HEK293T (cell line): ENCODE data around the gene PRSS56.

Source experiments
- CTCF ChIA-PET: fragments of 350-600 bp; formaldehyde crosslinking; extraction: SDS; loops from one replicate; lab custom pipeline; 2021; ENCODE audit warnings: antibody characterized with exemption, inconsistent platforms; lab: Yijun Ruan, JAX
- POLR2A ChIA-PET: fragments of 350-600 bp; formaldehyde crosslinking; extraction: SDS; loops from one replicate; lab custom pipeline; 2020; ENCODE audit warnings: antibody characterized with exemption, inconsistent platforms; lab: Yijun Ruan, JAX
- DNase-seq: peaks from one replicate; pipeline ENCODE4 v3.0.0; 2012; ENCODE audit warnings: mixed read lengths; ENCODE audit errors: extremely low spot score
- ARNT ChIP-seq: fragments of 450-650 bp; IDR thresholded peaks from 2 replicates; pipeline ENCODE4 v1.6.1; 2017; ENCODE audit warnings: mild to moderate bottlenecking
- BHLHE40 ChIP-seq: fragments of 450-650 bp; IDR thresholded peaks from 2 replicates; pipeline ENCODE4 v1.6.1; 2016; ENCODE audit warnings: mild to moderate bottlenecking, moderate library complexity, borderline replicate concordance
- CTBP1 ChIP-seq: fragments of 450-650 bp; IDR thresholded peaks from 2 replicates; pipeline ENCODE4 v1.6.1; 2016; ENCODE audit warnings: borderline replicate concordance
- ELF4 ChIP-seq: fragments of 450-650 bp; IDR thresholded peaks from 2 replicates; pipeline ENCODE4 v1.6.1; 2017; ENCODE audit warnings: antibody characterized with exemption
- FOXA1 ChIP-seq: fragments of 450-650 bp; IDR thresholded peaks from 2 replicates; pipeline ENCODE4 v1.6.1; 2016; ENCODE audit warnings: mild to moderate bottlenecking
- FOXK2 ChIP-seq: fragments of 450-650 bp; IDR thresholded peaks from 2 replicates; pipeline ENCODE4 v1.6.1; 2016; ENCODE audit warnings: mild to moderate bottlenecking
- FOXM1 ChIP-seq: fragments of 450-650 bp; IDR thresholded peaks from 2 replicates; pipeline ENCODE4 v1.6.1; 2017; ENCODE audit warnings: mild to moderate bottlenecking, borderline replicate concordance
- HDGF ChIP-seq: fragments of 450-650 bp; IDR thresholded peaks from 2 replicates; pipeline ENCODE4 v1.6.1; 2017; ENCODE audit warnings: antibody characterized with exemption, borderline replicate concordance
- L3MBTL2 ChIP-seq: fragments of 450-650 bp; conservative IDR thresholded peaks from 2 replicates; pipeline ENCODE4 v1.6.1; 2016; ENCODE audit warnings: mild to moderate bottlenecking
- LEF1 ChIP-seq: fragments of 450-650 bp; IDR thresholded peaks from 2 replicates; pipeline ENCODE4 v1.6.1; 2017; ENCODE audit warnings: mild to moderate bottlenecking, borderline replicate concordance
- NFRKB ChIP-seq: fragments of 450-650 bp; IDR thresholded peaks from 2 replicates; pipeline ENCODE4 v1.6.1; 2016; ENCODE audit warnings: mild to moderate bottlenecking, moderate library complexity
- PKNOX1 ChIP-seq: fragments of 450-650 bp; IDR thresholded peaks from 2 replicates; pipeline ENCODE4 v1.6.1; 2016
- SP1 ChIP-seq: fragments of 450-650 bp; IDR thresholded peaks from 2 replicates; pipeline ENCODE4 v1.6.1; 2017
- SUZ12 ChIP-seq: fragments of 450-650 bp; IDR thresholded peaks from 2 replicates; pipeline ENCODE4 v1.6.1; 2016; ENCODE audit warnings: mild to moderate bottlenecking
- TARDBP ChIP-seq: fragments of 450-650 bp; IDR thresholded peaks from 2 replicates; pipeline ENCODE4 v1.6.1; 2016
- ZNF384 ChIP-seq: fragments of 450-650 bp; IDR thresholded peaks from 2 replicates; pipeline ENCODE4 v1.6.1; 2016

Gene PRSS56

GRCh38 chr2:232525791-232526371, 5.7 kb downstream of the PRSS56 start, which contains the start of gene CHRND:
CHRND (plus strand) TSS chr2:232526160; CDS start chr2:232526216, 56 bp downstream.
- DNase-seq, result no peak
- ChIA-PET CTCF (interaction anchor here (0.6 kb wide), 1 partner anchor 609 kb away, joined by 3 read pairs; no protein-coding TSS in a partner anchor), POLR2A (no interaction called here)
- TF ChIP-seq FOXM1 (no peak), ELF4 (no peak), PKNOX1 (no peak), HDGF (no peak), FOXK2 (no peak), L3MBTL2 (no peak), LEF1 (no peak), ARNT (no peak), CTBP1 (no peak), SUZ12 (no peak), NFRKB (no peak), ZNF384 (no peak), SP1 (no peak), BHLHE40 (no peak), TARDBP (no peak), FOXA1 (no peak)

- DNase-seq, result no peak
- no peak for TF ChIP-seq ARNT
- TF ChIP-seq FOXM1, result no peak
- no peak for TF ChIP-seq PKNOX1
- TF ChIP-seq SP1, result no peak
- no peak for TF ChIP-seq SUZ12
- no peak for TF ChIP-seq HDGF
- no peak for TF ChIP-seq BHLHE40
- TF ChIP-seq ZNF384, result no peak
- TF ChIP-seq LEF1, result no peak
- no peak for TF ChIP-seq CTBP1
- no peak for TF ChIP-seq L3MBTL2
- TF ChIP-seq FOXK2, result no peak
- no peak for TF ChIP-seq TARDBP
- TF ChIP-seq ELF4, result no peak
- TF ChIP-seq NFRKB, result no peak
- TF ChIP-seq FOXA1, result no peak
- ChIA-PET CTCF (no interaction called here), POLR2A (no interaction called here)
These were observed 6.3 kb downstream of the PRSS56 start for GRCh38 chr2:232526372-232526941.

GRCh38 chr2:232527905-232528470, 7.8 kb downstream of the PRSS56 start:
- no peak for TF ChIP-seq ARNT
- no peak for TF ChIP-seq L3MBTL2
- no peak for TF ChIP-seq TARDBP
- no peak for TF ChIP-seq LEF1
- TF ChIP-seq ELF4, result no peak
- no peak for TF ChIP-seq FOXM1
- TF ChIP-seq SP1, result no peak
- TF ChIP-seq BHLHE40, result no peak
- TF ChIP-seq ZNF384, result no peak
- no peak for TF ChIP-seq CTBP1
- TF ChIP-seq HDGF, result no peak
- no peak for TF ChIP-seq FOXA1
- no peak for TF ChIP-seq NFRKB
- no peak for TF ChIP-seq FOXK2
- TF ChIP-seq PKNOX1, result no peak
- DNase-seq, result no peak
- ChIA-PET CTCF (interaction anchor here (0.6 kb wide), 1 partner anchor 199 kb away, joined by 3 read pairs; no protein-coding TSS in a partner anchor), POLR2A (no interaction called here)

GRCh38 chr2:232528746-232529460, 8.7 kb downstream of the PRSS56 start:
- ChIA-PET POLR2A (no interaction called here), CTCF (no interaction called here)
- TF ChIP-seq SUZ12, result no peak
- no peak for DNase-seq

GRCh38 chr2:232529806-232530547, 9.8 kb downstream of the PRSS56 start:
- no peak for DNase-seq
- ChIA-PET CTCF (no interaction called here), POLR2A (no interaction called here)
- TF ChIP-seq ARNT (no peak), CTBP1 (no peak), SP1 (no peak), ZNF384 (no peak), SUZ12 (no peak), FOXM1 (no peak), L3MBTL2 (no peak)
